ENCODE results near the gene PKNOX2.

DNA sequence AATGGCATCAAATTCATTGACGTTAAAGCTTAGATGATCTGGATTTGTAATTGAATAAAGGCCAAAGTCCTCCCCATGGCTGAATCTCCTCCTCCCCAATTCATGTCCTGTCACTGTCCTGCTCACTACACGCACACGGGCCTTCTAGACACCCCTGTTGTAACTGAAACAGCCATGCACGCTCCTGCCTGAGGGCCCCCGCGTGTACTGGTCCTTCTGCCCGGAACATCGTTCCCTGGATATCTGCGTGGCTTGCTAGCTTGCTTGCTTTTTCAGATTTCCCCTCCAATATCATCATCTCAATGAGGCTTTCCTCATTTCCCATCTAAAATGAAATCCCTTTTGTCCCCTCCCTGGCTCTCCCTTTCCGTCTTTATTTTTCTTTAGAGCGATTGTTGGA is 15.3 kb downstream of the PKNOX2 start:
- TF ChIP-seq CTCF (IDR thresholded peaks at IDR 0.05) (no peak), POLR2A (IDR thresholded peaks at IDR 0.05) (no peak), EP300 (IDR thresholded peaks at IDR 0.05) (no peak), POLR2AphosphoS5 (IDR thresholded peaks at IDR 0.05) (no peak)

Data from suprapubic skin (tissue), 4 donors.